GM21619 (cell line): ENCODE data around the gene EEFSEC.

Experiments used
- ATAC-seq: cut with Tn5 transposase; IDR thresholded peaks from one replicate; pipeline ENCODE4 v1.9.1; 2021; ENCODE audit not compliant: unreplicated experiment

EEFSEC gene

GRCh38 chr3:128282380-128283196 lies 129.3 kb downstream of the EEFSEC start:
- ATAC-seq, result no peak

- ATAC-seq, result no peak
These were observed 130.1 kb downstream of the EEFSEC start for GRCh38 chr3:128283421-128283820.

- ATAC-seq, result no peak
These were observed 132.0 kb downstream of the EEFSEC start for GRCh38 chr3:128285042-128285966.

- ATAC-seq, result no peak
These were observed 132.7 kb downstream of the EEFSEC start for GRCh38 chr3:128285967-128286321.

GRCh38 chr3:128286691-128287090 lies 133.4 kb downstream of the EEFSEC start:
- ATAC-seq, result no peak

- no peak for ATAC-seq
These were observed 133.9 kb downstream of the EEFSEC start for GRCh38 chr3:128287216-128287615.

- no peak for ATAC-seq
These were observed 136.3 kb downstream of the EEFSEC start for GRCh38 chr3:128289534-128289933.

- ATAC-seq, result no peak
These were observed 137.2 kb downstream of the EEFSEC start for GRCh38 chr3:128290484-128290883.

- no peak for ATAC-seq
These were observed 140.6 kb downstream of the EEFSEC start for GRCh38 chr3:128293930-128294329.

- no peak for ATAC-seq
These were observed 141.8 kb downstream of the EEFSEC start for GRCh38 chr3:128294999-128295468.

- ATAC-seq, result no peak
These were observed 143.4 kb downstream of the EEFSEC start for GRCh38 chr3:128296469-128297251.

GRCh38 chr3:128297401-128298138 lies 144.3 kb downstream of the EEFSEC start:
- no peak for ATAC-seq

- no peak for ATAC-seq
These were observed 148.1 kb downstream of the EEFSEC start for GRCh38 chr3:128301186-128302023.

GRCh38 chr3:128306481-128306880 lies 153.2 kb downstream of the EEFSEC start:
- no peak for ATAC-seq

- no peak for ATAC-seq
These were observed 153.8 kb downstream of the EEFSEC start for GRCh38 chr3:128307029-128307633.

- no peak for ATAC-seq
These were observed 154.6 kb downstream of the EEFSEC start for GRCh38 chr3:128307781-128308469.

GRCh38 chr3:128309026-128309425 lies 155.7 kb downstream of the EEFSEC start:
- ATAC-seq, result no peak

GRCh38 chr3:128310286-128311058 lies 157.2 kb downstream of the EEFSEC start:
- ATAC-seq, result no peak
